Activated CD4-positive, alpha-beta T cell treated with anti-CD3 and anti-CD28 coated beads, Interleukin-2, Interleukin-4, amounts not matched to agents 100 ng/mL and 50 ng/mL, durations not matched to agents 16 hours and 8 hours (primary cell): Measurements from ENCODE around the gene OR2M3.
"Not testable (repeated sequence)": the region's sequence is repeated elsewhere in the genome, so short reads cannot be mapped to it uniquely, and the experiment has no call there.

ENCODE experiments used
- DNase-seq: peaks from one replicate; pipeline ENCODE4 v3.0.0-alpha.2; 2020; ENCODE audit warnings: low spot score

The OR2M3 gene, protein sequence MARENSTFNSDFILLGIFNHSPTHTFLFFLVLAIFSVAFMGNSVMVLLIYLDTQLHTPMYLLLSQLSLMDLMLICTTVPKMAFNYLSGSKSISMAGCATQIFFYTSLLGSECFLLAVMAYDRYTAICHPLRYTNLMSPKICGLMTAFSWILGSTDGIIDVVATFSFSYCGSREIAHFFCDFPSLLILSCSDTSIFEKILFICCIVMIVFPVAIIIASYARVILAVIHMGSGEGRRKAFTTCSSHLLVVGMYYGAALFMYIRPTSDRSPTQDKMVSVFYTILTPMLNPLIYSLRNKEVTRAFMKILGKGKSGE

GRCh38 chr1:248196965-248197364, at the start of gene OR2M3:
Gene OR2M3, plus strand, starts transcription at chr1:248197265. Its CDS starts 5,803 bp downstream, at chr1:248203068.
- no peak for DNase-seq

DNA sequence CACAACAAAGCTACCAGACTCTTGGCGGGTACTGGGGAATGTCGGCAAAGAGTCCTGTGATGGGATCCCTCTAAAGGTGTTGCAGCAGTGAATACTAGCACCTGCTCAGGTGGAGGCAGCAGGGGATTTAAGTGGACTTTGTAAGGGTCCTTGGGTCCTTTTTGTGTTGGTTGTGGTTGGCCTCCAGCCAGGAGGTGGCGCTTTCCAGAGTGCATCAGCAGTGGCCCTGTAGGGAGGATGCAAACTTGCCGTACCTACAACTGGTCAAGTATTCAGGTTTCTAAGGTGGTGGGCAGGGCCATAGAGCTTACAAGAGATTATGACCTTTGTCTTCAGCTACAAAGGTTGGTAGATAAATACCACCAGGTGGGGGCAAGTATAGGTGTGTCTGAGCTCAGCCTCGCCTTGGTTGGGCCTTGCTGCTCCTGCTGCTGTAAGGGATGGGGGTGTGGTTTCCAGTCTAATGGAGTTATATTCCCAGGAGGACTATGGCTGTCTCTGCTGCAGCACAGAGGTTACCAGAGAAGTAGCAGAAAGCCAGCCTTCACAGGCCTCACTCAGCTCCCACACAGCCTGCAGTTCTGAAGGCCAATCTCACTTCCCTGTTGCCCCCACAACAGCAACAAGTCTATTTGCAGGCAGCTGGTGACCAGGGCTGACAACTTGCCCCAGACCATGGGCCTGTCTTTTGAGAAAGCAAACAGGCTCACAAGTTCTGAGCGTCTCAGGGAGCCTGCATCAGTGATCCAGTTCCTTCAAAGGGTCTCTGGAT, 44.8 kb upstream of the OR2M3 start:
- no peak for DNase-seq

DNA sequence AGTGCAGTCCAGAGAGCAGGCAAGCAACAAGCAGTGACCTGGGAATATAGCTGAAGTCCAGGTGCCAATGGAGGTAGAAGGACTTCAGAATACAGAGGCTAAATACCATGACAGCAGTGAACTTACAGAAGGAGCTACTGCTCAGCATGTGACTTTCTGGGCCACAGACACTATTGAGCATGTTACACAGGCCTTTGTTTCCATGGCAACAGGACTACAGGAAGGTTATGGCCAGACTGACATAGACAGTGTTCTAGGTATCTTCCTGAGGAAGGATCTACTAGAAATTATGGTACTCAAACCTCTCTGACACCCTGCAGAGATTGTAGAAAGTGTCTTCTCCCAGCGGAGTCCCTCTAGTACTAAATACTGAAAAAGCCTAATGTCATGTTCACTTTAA, 41.1 kb upstream of the OR2M3 start:
- no peak for DNase-seq

DNA sequence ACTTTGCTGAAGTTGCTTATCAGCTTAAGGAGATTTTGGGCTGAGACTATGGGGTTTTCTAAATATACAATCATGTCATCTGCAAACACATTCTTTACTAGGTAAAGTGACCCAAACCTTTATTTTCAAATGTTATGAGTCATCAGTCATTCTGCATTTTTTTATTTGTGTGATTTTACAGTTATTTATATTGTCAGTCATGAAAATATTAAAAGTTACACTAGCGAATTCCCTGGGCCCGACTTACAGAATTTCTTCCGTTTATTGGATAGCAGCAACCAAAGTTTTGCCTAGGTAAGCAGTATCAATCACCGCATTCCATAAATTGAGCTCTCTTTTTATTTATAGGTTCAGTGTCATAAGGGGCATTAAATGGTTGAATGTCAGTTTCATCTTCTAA, 38.3 kb upstream of the OR2M3 start:
- DNase-seq = no peak

DNA sequence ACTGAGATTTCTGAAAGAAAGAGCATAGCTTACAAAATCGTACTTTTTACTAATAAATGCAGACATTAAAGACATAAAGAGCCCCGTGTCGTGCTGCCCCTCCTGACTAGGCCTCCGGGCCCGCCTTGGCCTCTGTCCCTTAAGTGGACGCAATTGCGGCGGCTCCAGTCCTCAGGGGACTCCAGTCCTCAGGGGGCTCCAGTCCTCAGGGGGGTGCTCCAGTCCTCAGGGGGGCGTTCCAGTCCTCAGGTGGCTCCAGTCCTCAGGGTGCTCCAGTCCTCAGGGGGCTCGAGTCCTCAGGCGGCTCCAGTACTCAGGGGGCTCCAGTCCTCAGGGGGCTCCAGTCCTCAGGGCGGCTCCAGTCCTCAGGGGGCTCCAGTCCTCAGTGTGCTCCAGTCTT, 33.0 kb upstream of the OR2M3 start:
- DNase-seq = no peak

GRCh38 chr1:248165186-248165585, 31.9 kb upstream of the OR2M3 start:
- DNase-seq = no peak

DNA sequence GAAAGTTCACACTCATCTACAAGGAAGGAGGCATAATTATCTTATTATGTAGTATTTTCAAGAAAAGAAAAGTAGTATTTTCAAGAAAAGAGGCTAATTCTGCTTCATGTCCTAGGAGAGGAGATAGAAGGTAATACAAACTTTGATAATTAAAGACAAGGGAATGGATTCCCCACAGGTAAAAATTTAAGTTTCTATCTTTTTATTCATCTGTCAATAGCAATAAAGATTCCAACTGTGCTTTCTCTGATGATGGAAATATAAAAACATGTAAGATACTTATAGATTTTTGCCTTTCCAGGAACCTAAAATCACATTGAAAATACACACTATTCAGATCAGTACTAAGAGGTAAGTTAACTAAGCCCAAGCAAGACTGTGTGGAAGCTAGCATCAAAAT, 22.5 kb upstream of the OR2M3 start, which contains the start of gene OR2M2:
Gene OR2M2 (plus strand): TSS at position 301 of the 400 bp plus-strand sequence. CDS start 5,165 bp downstream, outside the sequence.
- DNase-seq = no peak

- DNase-seq = no peak
Observed at GRCh38 chr1:248183996-248184395, 13.1 kb upstream of the OR2M3 start.

GRCh38 chr1:248187363-248187762, 9.7 kb upstream of the OR2M3 start:
- DNase-seq = no peak

- DNase-seq = no peak
Observed at GRCh38 chr1:248189026-248189425, 8.0 kb upstream of the OR2M3 start.

DNA sequence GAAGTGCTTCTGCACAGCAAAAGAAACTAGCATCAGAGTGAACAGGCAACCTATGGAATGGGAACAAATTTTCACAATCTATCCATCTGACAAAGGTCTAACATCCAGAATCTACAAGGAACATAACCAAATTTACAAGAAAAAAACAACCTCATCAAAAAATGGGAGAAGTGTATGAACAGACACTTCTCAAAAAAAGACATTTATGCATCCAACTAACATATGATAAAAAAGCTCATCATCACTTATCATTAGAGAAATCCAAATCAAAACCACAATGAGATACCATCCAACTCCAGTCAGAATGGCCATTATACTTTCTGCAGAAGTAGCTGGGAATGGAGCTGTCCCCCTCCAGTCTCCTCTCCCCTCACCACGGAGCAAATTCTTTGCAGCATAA, 2.9 kb upstream of the OR2M3 start:
- DNase-seq = no peak

DNA sequence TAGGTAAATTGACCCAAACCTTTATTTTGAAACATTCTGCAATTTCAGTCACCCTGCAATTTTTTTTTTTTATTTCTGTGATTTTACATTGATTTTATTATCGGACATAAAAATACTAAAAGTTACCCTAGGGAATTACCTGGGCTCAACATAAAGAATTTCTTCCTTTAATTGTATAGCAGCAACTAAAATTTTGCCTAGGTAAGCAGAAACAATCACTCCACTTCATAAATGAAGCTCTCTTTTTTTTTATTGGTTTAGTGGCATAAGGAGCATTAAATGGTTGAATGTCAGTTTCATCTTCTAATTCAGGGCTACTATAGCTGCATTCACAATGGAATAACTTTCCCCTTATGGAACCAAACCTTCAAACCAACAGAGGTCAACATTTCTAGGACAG, 18.8 kb downstream of the OR2M3 start:
- DNase-seq = no peak

GRCh38 chr1:248225537-248225936, 28.5 kb downstream of the OR2M3 start:
- no peak for DNase-seq

- no peak for DNase-seq
Observed at GRCh38 chr1:248229360-248229908, 32.4 kb downstream of the OR2M3 start.

DNA sequence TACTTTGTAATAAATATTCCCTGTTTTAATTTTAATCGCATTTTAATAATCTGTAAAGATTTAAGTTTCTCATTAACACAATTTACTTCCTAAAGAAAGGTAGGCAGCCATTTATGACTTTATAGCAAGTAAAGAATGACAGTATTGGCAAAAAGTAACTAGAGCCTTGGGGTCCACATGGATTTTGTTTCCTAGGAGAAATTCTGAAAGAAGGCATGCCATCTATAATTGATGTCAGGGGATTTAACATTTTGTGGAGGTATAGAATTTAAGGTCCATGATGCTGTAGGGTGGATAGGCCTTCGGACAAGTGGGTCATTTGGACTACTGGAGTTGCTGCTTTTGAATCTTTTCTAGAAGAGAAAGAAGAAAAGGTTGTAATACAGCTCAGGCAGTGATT, 34.1 kb downstream of the OR2M3 start, which contains the start of gene OR2M4:
Gene OR2M4 (plus strand): TSS at position 301 of the 400 bp plus-strand sequence. CDS start 7,512 bp downstream, outside the sequence.
- DNase-seq = no peak

- DNase-seq = no peak
Observed at GRCh38 chr1:248239478-248239877, 42.4 kb downstream of the OR2M3 start.

GRCh38 chr1:248243204-248243603, 46.1 kb downstream of the OR2M3 start:
- peak; percentile 46 for DNase-seq

DNA sequence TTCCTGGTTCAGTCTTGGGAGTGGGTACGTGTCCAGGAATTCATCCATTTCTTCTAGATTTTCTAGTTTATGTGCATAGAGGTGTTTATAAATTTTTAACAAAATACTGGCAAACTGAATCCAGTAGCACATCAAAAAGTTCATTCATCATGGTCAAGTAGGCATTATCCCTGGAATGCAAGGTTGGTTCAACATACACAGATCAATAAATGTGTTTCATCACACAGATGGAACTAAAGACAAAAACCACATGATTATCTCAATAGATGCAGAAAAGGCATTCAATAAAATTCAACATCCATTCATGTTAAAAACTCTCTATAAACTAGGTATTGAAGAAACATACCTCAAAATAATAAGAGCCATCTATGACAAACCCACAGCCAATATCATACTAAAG, 62.2 kb downstream of the OR2M3 start:
- DNase-seq = not testable (repeated sequence)
